Aorta (tissue), 5 donors: ENCODE measurements around the gene MRPL24. TPM values are rescaled to one million over a fixed set of nuclear protein-coding genes. Genes with fewer than 3 reads are reported as not detected.

Experiments used
- ATAC-seq: fragments of 200-7000 bp; cut with Tn5 transposase; one replicate; pipeline ENCODE4 v1.9.1; 2022; ENCODE audit warnings: moderate library complexity; ENCODE audit not compliant: low FRiP score
- DNase-seq, 2 donors: peaks; one replicate each; pipeline ENCODE4 v3.0.0-alpha.2; 2020
- H3K27ac ChIP-seq, 2 donors: one replicate each; pipeline ENCODE4 v1.5.1; 2013; ENCODE audit warnings: low read length in 2 of 2, mild to moderate bottlenecking in 2 of 2, moderate library complexity in 2 of 2, control low read depth in 1 of 2, inconsistent platforms in 1 of 2, low read depth in 1 of 2
- H3K27me3 ChIP-seq, 2 donors: one replicate each; pipeline ENCODE4 v1.6.1; 2013; ENCODE audit warnings: control low read depth in 1 of 2, low read length in 1 of 2, mild to moderate bottlenecking in 1 of 2, moderate library complexity in 1 of 2; ENCODE audit not compliant: insufficient read depth in 2 of 2, control insufficient read depth in 1 of 2
- H3K36me3 ChIP-seq, 2 donors: one replicate each; pipeline ENCODE4 v1.6.1; 2013; ENCODE audit warnings: control low read depth in 1 of 2, low read length in 1 of 2, mild to moderate bottlenecking in 1 of 2; ENCODE audit not compliant: insufficient read depth in 2 of 2, control insufficient read depth in 1 of 2
- H3K4me1 ChIP-seq, 2 donors: one replicate each; pipeline ENCODE4 v1.6.1; 2013; ENCODE audit warnings: low read length in 2 of 2, control low read depth in 1 of 2, mild to moderate bottlenecking in 1 of 2, moderate library complexity in 1 of 2; ENCODE audit not compliant: insufficient read depth in 2 of 2, control insufficient read depth in 1 of 2
- H3K4me3 ChIP-seq, 2 donors: one replicate each; pipeline ENCODE4 v1.5.1; 2013; ENCODE audit warnings: low read length in 2 of 2, control low read depth in 1 of 2, mild to moderate bottlenecking in 1 of 2
- H3K9me3 ChIP-seq: one replicate; pipeline ENCODE4 v1.6.1; 2013; ENCODE audit warnings: mild to moderate bottlenecking, low read length; ENCODE audit not compliant: control insufficient read depth
- WGBS, 2 donors: extraction: QIAGEN DNeasy Blood & Tissue Kit; methylation state at CpG; one replicate each; pipeline ENCODE4 v1.1.7; 2013; 5-methylcytosine and 5-hydroxymethylcytosine counted together
- intact Hi-C, 2 donors: fragments of 100-400 bp; cut with DNase I; formaldehyde crosslinking; loops; one replicate each; pipeline versions ENCODE4 v1.14.2 to v1.15.0; 2022
- polyA plus RNA-seq, 2 donors: library from polyadenylated mRNA; stranded (reverse); fragments of 200-250 nt; gene quantifications; one replicate each; pipeline ENCODE4 v1.2.3, GENCODE V29; 2013
- total RNA-seq, 2 donors: library from RNA; stranded (reverse); fragmentation: NEBNext Ultra II Directional; extraction: Animal tissue kit (Norgen Biotek cat#: 25700); gene quantifications; one replicate each; pipeline ENCODE4 v1.2.1, GENCODE V29; 2021
- donor health status: healthy with polysubstance abuse.
- donor health status: Bipolar disorder and iron deficiency.
- donor health status: DM: no; HTN: no; CAD: no.
- donor health status: DM: no; HTN: no; CAD: no.
- donor health status: DM: yes; HTN: yes; CAD: no.

MRPL24 gene
- total and polyA plus RNA-seq, 4 donors, result 44.0 to 73.1 (median 57.3) TPM

- no peaks in the 10 kb centered on the region for H3K27me3 ChIP-seq
- H3K36me3 ChIP-seq, result no peaks in the 10 kb centered on the region
- no peak for DNase-seq
- no peak for ATAC-seq
- WGBS, 2 donors, result 78 to 82% methylated on average over 8 of the region's 8 CpGs
- peaks cover 0 to 2% of the 10 kb centered on the region in 2 donors for H3K4me1 ChIP-seq
- H3K4me3 ChIP-seq, result no peak overlapping the region
- no peaks in the 10 kb centered on the region for H3K9me3 ChIP-seq
- intact Hi-C loops, result no loop called here
- H3K27ac ChIP-seq, result no peak overlapping the region
Observed at GRCh38 chr1:156754219-156754618, 13.3 kb upstream of the MRPL24 start.

- intact Hi-C loops, result loop anchor here in 1 of 2 donors (1.0 kb wide), 1 partner anchor 13 kb away; no protein-coding TSS in a partner anchor
- no peak for DNase-seq
- no peak overlapping the region for H3K4me3 ChIP-seq
- H3K36me3 ChIP-seq, result no peaks in the 10 kb centered on the region
- WGBS, 2 donors, result 7 to 14% methylated on average over 1 of the region's 1 CpG
- no peak for ATAC-seq
- no peaks in the 10 kb centered on the region for H3K27me3 ChIP-seq
- no peaks in the 10 kb centered on the region for H3K4me1 ChIP-seq
- no peaks in the 10 kb centered on the region for H3K9me3 ChIP-seq
- no peak overlapping the region for H3K27ac ChIP-seq
Observed at GRCh38 chr1:156752843-156753482, 12.1 kb upstream of the MRPL24 start.

- H3K27me3 ChIP-seq, result no peaks in the 10 kb centered on the region
- H3K36me3 ChIP-seq, result no peaks in the 10 kb centered on the region
- H3K9me3 ChIP-seq, result no peaks in the 10 kb centered on the region
- ATAC-seq (peak; percentile 91), DNase-seq (peak; percentile 99)
- no peaks in the 10 kb centered on the region for H3K4me1 ChIP-seq
- WGBS, 2 donors, result 0% methylated on average over 55 to 68 of the region's 68 CpGs
- H3K4me3 ChIP-seq, result peak overlapping the region; percentile 69 to 84
- peak overlapping the region in 1 of 2 donors; percentile 55 for H3K27ac ChIP-seq
- intact Hi-C loops, result loop anchor here (1.0 to 2.0 kb wide), 2 partner anchors 14 to 15 kb away; partner anchors contain the start of gene PRCC (in 1 of the 2)
Observed at GRCh38 chr1:156751757-156752481, 11.0 kb upstream of the MRPL24 start.

GRCh38 chr1:156751451-156751756 is 10.5 kb upstream of the MRPL24 start, which contains the start of gene HDGF:
HDGF (minus strand) TSS chr1:156751675; CDS start chr1:156751429, 246 bp downstream.
- H3K36me3 ChIP-seq, result no peaks in the 10 kb centered on the region
- DNase-seq (no peak), ATAC-seq (no peak)
- peak within 1 kb of the TSS; percentile 72 to 96 for H3K27ac ChIP-seq
- no peaks in the 10 kb centered on the region for H3K4me1 ChIP-seq
- peak within 1 kb of the TSS; percentile 69 to 84 for H3K4me3 ChIP-seq
- H3K27me3 ChIP-seq, result no peaks in the 10 kb centered on the region
- intact Hi-C loops, result loop anchor here in 1 of 2 donors (2.0 kb wide), 1 partner anchor 15 kb away; the partner anchor contains the start of gene PRCC
- WGBS, 2 donors, result 0% methylated on average over 43 to 48 of the region's 48 CpGs
- no peaks in the 10 kb centered on the region for H3K9me3 ChIP-seq

- Histone ChIP-seq H3K27me3 (no peaks in the 10 kb centered on the region), H3K27ac (peak overlapping the region; percentile 72 to 96), H3K4me1 (no peaks in the 10 kb centered on the region), H3K36me3 (no peaks in the 10 kb centered on the region), H3K9me3 (no peaks in the 10 kb centered on the region), H3K4me3 (peak overlapping the region; percentile 69 to 84)
- 0 to 1% methylated on average over 55 to 64 of the region's 64 CpGs for WGBS, 2 donors
- intact Hi-C loops, result loop anchor here in 1 of 2 donors (2.0 kb wide), 1 partner anchor 16 kb away; the partner anchor contains the start of gene PRCC
- ATAC-seq, result no peak
- peak; percentile 73 to 88 for DNase-seq
Observed at GRCh38 chr1:156750711-156751450, 10.0 kb upstream of the MRPL24 start.

GRCh38 chr1:156750191-156750672 is 9.3 kb upstream of the MRPL24 start:
- H3K4me1 ChIP-seq, result no peaks in the 10 kb centered on the region
- peak overlapping the region; percentile 69 to 84 for H3K4me3 ChIP-seq
- WGBS, 2 donors, result 0% methylated on average over 5 of the region's 5 CpGs
- H3K27ac ChIP-seq, result peak overlapping the region; percentile 72 to 96
- no peaks in the 10 kb centered on the region for H3K36me3 ChIP-seq
- H3K27me3 ChIP-seq, result no peaks in the 10 kb centered on the region
- intact Hi-C loops, result loop anchor here in 1 of 2 donors (2.0 kb wide), 1 partner anchor 17 kb away; the partner anchor contains the start of gene PRCC
- no peaks in the 10 kb centered on the region for H3K9me3 ChIP-seq
- no peak for ATAC-seq
- DNase-seq, result peak in 1 of 2 donors; percentile 74

GRCh38 chr1:156749419-156750118 is 8.7 kb upstream of the MRPL24 start:
- DNase-seq, result peak in 1 of 2 donors; percentile 52
- no peaks in the 10 kb centered on the region for H3K4me1 ChIP-seq
- intact Hi-C loops, result loop anchor here in 1 of 2 donors (2.0 kb wide), 1 partner anchor 17 kb away; the partner anchor contains the start of gene PRCC
- H3K27ac ChIP-seq, result peak overlapping the region; percentile 69 to 96
- no peaks in the 10 kb centered on the region for H3K36me3 ChIP-seq
- ATAC-seq, result no peak
- H3K9me3 ChIP-seq, result no peaks in the 10 kb centered on the region
- no peaks in the 10 kb centered on the region for H3K27me3 ChIP-seq
- H3K4me3 ChIP-seq, result peak overlapping the region; percentile 69 to 84
- 30 to 33% methylated on average over 8 of the region's 8 CpGs for WGBS, 2 donors
